T-cell (primary cell): ENCODE data around the gene MOGAT1. TPM values are rescaled to one million over a fixed set of nuclear protein-coding genes. Genes with fewer than 3 reads are reported as not detected.
"Not testable (repeated sequence)": the region's sequence is repeated elsewhere in the genome, so short reads cannot be mapped to it uniquely, and the experiment has no call there.

Source experiments
- ATAC-seq, 4 experiments: fragments of 200-7000 bp in 3 of 4; fragments of 150-1000 bp in 1 of 4; cut with Tn5 transposase; replicated peaks in 1 of 4; 1 replicate in 3 of 4; 2 replicates in 1 of 4; pipeline ENCODE4 v1.10.0; 2021; ENCODE audit warnings: moderate library complexity in 3 of 4, mild to moderate bottlenecking in 2 of 4, moderate number of reproducible peaks in 1 of 4
- CTCF ChIA-PET, 2 donors: fragments of 300-600 bp; sonication (Branson Sonifier 250); formaldehyde crosslinking; loops; one replicate each; lab custom pipeline; 2022; ENCODE audit warnings: antibody characterized with exemption in 2 of 2; lab: Charles Lee
- POLR2A ChIA-PET, 2 donors: fragments of 300-600 bp; sonication (Branson Sonifier 250); formaldehyde crosslinking; loops; one replicate each; lab custom pipeline; 2022; ENCODE audit warnings: antibody characterized with exemption in 2 of 2; lab: Charles Lee
- DNase-seq, 35 experiments: peaks; one replicate each; pipeline versions ENCODE4 v3.0.0 to v3.0.0-alpha.2; 2013 to 2023
- H3K27ac ChIP-seq: one replicate; pipeline ENCODE4 v1.5.1; 2013; ENCODE audit warnings: low read length
- H3K27me3 ChIP-seq, 2 experiments: replicated peaks in 1 of 2; 1 replicate in 1 of 2; 2 replicates in 1 of 2; pipeline versions ENCODE4 v1.6.1 to v1.7.0; 2013; ENCODE audit warnings: low read length in 1 of 2, mixed read lengths in 1 of 2; ENCODE audit not compliant: control insufficient read depth in 2 of 2, insufficient read depth in 2 of 2; ENCODE audit errors: extremely low read depth in 1 of 2
- H3K36me3 ChIP-seq, 2 donors: 1 replicate in 1 of 2; 2 replicates in 1 of 2; pipeline versions ENCODE4 v1.6.1 to v1.7.0; 2013; ENCODE audit warnings: low read length in 1 of 2; ENCODE audit not compliant: control insufficient read depth in 2 of 2, insufficient read depth in 1 of 2; ENCODE audit errors: extremely low read depth in 1 of 2
- H3K4me1 ChIP-seq, 2 experiments: 1 replicate in 1 of 2; 2 replicates in 1 of 2; pipeline versions ENCODE4 v1.6.1 to v1.7.0; 2013; ENCODE audit warnings: low read length in 2 of 2, mixed read lengths in 1 of 2; ENCODE audit not compliant: insufficient read depth in 2 of 2, control insufficient read depth in 1 of 2; ENCODE audit errors: extremely low read depth in 1 of 2
- H3K4me3 ChIP-seq, 2 donors: 1 replicate in 1 of 2; 2 replicates in 1 of 2; pipeline versions ENCODE4 v1.5.1 to v1.7.0; 2013; ENCODE audit warnings: mild to moderate bottlenecking in 2 of 2, low read length in 1 of 2, moderate library complexity in 1 of 2; ENCODE audit not compliant: control insufficient read depth in 1 of 2; ENCODE audit errors: extremely low read depth in 1 of 2
- H3K9me3 ChIP-seq: 2 replicates; pipeline ENCODE4 v1.7.0; 2013
- H3K27ac Mint-ChIP-seq, 2 donors: one replicate each; pipeline ENCODE4 v1.8.0; 2020 to 2021; ENCODE audit warnings: mild to moderate bottlenecking in 2 of 2, mixed read lengths in 2 of 2
- H3K27me3 Mint-ChIP-seq, 2 donors: one replicate each; pipeline ENCODE4 v1.8.0; 2021 to 2022; ENCODE audit warnings: mixed read lengths in 2 of 2
- H3K36me3 Mint-ChIP-seq: one replicate; pipeline ENCODE4 v1.8.0; 2021; ENCODE audit warnings: mixed read lengths
- H3K4me1 Mint-ChIP-seq, 3 donors: one replicate each; pipeline ENCODE4 v1.8.0; 2020 to 2022; ENCODE audit warnings: mixed read lengths in 3 of 3, mild to moderate bottlenecking in 1 of 3
- H3K4me3 Mint-ChIP-seq, 3 donors: one replicate each; pipeline ENCODE4 v1.8.0; 2020 to 2022; ENCODE audit warnings: mild to moderate bottlenecking in 3 of 3, mixed read lengths in 3 of 3, moderate library complexity in 3 of 3
- H3K9me3 Mint-ChIP-seq, 3 donors: one replicate each; pipeline ENCODE4 v1.8.0; 2020 to 2022; ENCODE audit warnings: mixed read lengths in 3 of 3
- WGBS: methylation state at CpG from one replicate; pipeline ENCODE4 v1.1.5; 2013; ENCODE audit warnings: missing lambda C conversion rate; ENCODE audit not compliant: insufficient coverage; 5-methylcytosine and 5-hydroxymethylcytosine counted together
- total RNA-seq, 35 experiments: library from RNA in 6 of 35; stranded (reverse) in 6 of 35; fragments of 120-200 nt in 1 of 35; gene quantifications; one replicate each; pipeline versions ENCODE4 v1.2.1 to v1.2.4 and lab custom pipeline; 2013 to 2026

The MOGAT1 gene
- total RNA-seq, 5 donors from 2014 or later (not counting 1 experiment from before 2014, with no cell fraction given), result not detected

DNA sequence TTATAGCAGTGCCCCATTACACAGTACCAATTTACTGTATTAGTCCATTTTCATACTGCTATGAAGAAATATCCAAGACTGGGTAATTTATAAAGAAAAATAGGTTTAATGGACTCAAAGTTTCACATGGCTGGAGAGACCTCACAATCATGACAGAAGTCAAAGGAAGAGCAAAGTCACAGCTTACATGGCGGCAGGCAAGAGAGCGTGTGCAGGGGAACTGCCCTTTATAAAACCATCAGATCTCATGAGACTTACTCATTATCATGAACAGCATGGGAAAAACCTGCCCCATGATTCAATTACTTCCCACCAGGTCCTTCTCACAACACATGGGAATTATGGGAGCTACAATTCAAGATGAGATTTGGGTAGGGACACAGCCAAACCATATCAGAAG is 50.1 kb downstream of the MOGAT1 start:
- H3K36me3 ChIP-seq, H3K27me3 Mint-ChIP-seq, H3K4me1 ChIP-seq, H3K36me3 Mint-ChIP-seq, H3K4me3 ChIP-seq, POLR2A ChIA-PET, H3K27ac ChIP-seq, ATAC-seq, H3K4me1 Mint-ChIP-seq, H3K4me3 Mint-ChIP-seq, DNase-seq, H3K9me3 ChIP-seq, H3K27ac Mint-ChIP-seq, H3K27me3 ChIP-seq, H3K9me3 Mint-ChIP-seq: not testable (repeated sequence)
- CTCF ChIA-PET, result interaction anchor here in 1 of 2 donors (1.0 kb wide), 1 partner anchor 15 kb away, joined by 3 read pairs; no protein-coding TSS in a partner anchor
- WGBS, result 100% methylated on average over 1 of the region's 2 CpGs

DNA sequence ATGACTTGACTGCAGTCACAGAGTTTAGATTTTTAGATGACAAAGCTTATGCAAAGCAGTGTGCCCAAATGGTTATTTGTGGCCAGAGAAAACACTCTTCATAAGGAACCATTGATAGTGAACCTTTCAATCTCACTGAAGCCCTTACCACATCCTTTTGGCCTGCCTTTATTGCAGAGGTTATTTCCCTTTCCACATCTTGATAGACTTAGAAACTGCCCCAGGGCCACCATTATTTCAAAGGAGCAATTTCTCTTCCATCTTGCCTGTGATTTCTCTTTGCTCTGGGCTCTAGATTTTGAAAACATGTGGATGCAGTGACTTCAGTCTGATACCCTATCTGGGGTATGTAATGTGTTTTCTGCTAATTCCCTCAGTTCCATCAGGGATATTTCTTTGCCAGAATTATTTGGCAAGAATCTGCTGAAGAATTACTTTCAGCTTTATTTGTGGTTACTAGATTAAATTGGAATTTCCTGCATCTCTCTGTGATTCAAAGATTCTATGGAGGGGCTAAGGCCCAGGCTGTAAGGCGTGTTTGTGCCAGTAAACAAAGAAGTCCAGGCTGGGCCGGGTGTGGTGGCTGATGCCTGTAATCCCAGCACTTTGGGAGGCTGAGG is 51.0 kb downstream of the MOGAT1 start:
- ChIA-PET CTCF (interaction anchor here in 1 of 2 donors (1.0 kb wide), 1 partner anchor 16 kb away, joined by 3 read pairs; no protein-coding TSS in a partner anchor), POLR2A (no interaction called here)
- Mint-ChIP-seq H3K4me3 (no peak overlapping the region), H3K4me1 (no peaks in the 10 kb centered on the region), H3K9me3 (no peaks in the 10 kb centered on the region), H3K27ac (no peak overlapping the region), H3K36me3 (no peaks in the 10 kb centered on the region), H3K27me3 (peaks cover 0 to 5% of the 10 kb centered on the region in 2 donors)
- no peaks in the 10 kb centered on the region for H3K36me3 ChIP-seq
- H3K4me3 ChIP-seq, result no peak overlapping the region
- DNase-seq, result no peak
- no peak overlapping the region for H3K27ac ChIP-seq
- WGBS, result no CpG with 5 or more reads among the region's 2 CpGs
- H3K27me3 ChIP-seq, result peaks cover 0 to 4% of the 10 kb centered on the region in 2 experiments
- H3K4me1 ChIP-seq, result no peaks in the 10 kb centered on the region
- ATAC-seq, result no peak
- no peaks in the 10 kb centered on the region for H3K9me3 ChIP-seq

DNA sequence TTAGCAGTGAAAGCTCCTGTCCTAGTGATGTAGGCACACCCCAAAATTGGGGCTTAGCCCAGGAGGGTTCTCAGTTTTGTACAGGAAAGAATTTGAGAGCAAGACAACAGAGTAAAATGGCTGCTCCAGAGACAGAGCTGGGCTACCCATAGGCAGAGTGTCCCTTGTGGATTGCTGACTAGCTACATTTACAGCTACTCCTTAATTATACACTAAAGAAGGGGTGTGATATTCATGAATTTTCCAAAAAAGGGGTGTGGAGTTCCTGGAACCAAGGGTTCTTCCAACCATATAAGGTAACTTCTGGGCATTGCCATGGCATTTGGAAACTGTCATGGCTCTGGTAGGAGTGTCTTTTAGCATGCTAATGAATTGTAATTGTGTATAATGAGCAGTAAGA is 52.8 kb downstream of the MOGAT1 start:
- Mint-ChIP-seq H3K4me1 (no peaks in the 10 kb centered on the region), H3K9me3 (no peaks in the 10 kb centered on the region), H3K27me3 (peaks cover 0 to 6% of the 10 kb centered on the region in 2 donors), H3K4me3 (no peak overlapping the region), H3K27ac (no peak overlapping the region), H3K36me3 (no peaks in the 10 kb centered on the region)
- H3K4me1 ChIP-seq, result no peaks in the 10 kb centered on the region
- CTCF ChIA-PET, result no interaction called here
- no peak for ATAC-seq
- DNase-seq, result no peak
- H3K36me3 ChIP-seq, result no peaks in the 10 kb centered on the region
- POLR2A ChIA-PET, result no interaction called here
- peaks cover 0 to 4% of the 10 kb centered on the region in 2 experiments for H3K27me3 ChIP-seq
- no peak overlapping the region for H3K27ac ChIP-seq
- H3K4me3 ChIP-seq, result no peak overlapping the region
- H3K9me3 ChIP-seq, result no peaks in the 10 kb centered on the region

DNA sequence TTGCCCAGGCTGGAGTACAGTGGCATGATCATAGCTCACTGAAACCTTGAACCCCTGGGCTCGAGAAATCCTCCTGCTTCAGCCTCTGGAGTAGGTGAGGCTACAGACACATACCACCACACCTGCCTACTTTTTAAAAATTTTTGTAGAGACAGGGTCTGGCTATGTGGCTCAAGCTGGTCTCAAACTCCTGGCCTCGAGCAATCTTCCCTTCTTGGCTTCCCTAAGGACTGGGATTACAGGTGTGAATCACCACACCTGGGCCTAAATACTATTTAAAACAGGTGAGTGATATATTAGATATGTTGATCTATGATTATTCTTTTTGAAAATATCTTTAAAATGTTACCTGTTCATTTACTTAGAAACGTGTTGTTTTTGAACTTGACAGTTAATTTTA is 57.2 kb downstream of the MOGAT1 start:
- H3K27ac ChIP-seq, result no peak overlapping the region
- no peak for ATAC-seq
- no peak overlapping the region for H3K4me3 ChIP-seq
- no peak for DNase-seq
- H3K36me3 Mint-ChIP-seq, result no peaks in the 10 kb centered on the region
- H3K4me1 ChIP-seq, result no peaks in the 10 kb centered on the region
- H3K4me3 Mint-ChIP-seq, result no peak overlapping the region
- ChIA-PET POLR2A (no interaction called here), CTCF (no interaction called here)
- WGBS, result no CpG with 5 or more reads among the region's 3 CpGs
- no peak overlapping the region for H3K27ac Mint-ChIP-seq
- H3K9me3 ChIP-seq, result no peaks in the 10 kb centered on the region
- no peaks in the 10 kb centered on the region for H3K9me3 Mint-ChIP-seq
- peaks cover 3 to 14% of the 10 kb centered on the region in 2 donors for H3K27me3 Mint-ChIP-seq
- H3K4me1 Mint-ChIP-seq, result no peaks in the 10 kb centered on the region
- H3K36me3 ChIP-seq, result no peaks in the 10 kb centered on the region
- H3K27me3 ChIP-seq, result peaks cover 0 to 2% of the 10 kb centered on the region in 2 experiments

DNA sequence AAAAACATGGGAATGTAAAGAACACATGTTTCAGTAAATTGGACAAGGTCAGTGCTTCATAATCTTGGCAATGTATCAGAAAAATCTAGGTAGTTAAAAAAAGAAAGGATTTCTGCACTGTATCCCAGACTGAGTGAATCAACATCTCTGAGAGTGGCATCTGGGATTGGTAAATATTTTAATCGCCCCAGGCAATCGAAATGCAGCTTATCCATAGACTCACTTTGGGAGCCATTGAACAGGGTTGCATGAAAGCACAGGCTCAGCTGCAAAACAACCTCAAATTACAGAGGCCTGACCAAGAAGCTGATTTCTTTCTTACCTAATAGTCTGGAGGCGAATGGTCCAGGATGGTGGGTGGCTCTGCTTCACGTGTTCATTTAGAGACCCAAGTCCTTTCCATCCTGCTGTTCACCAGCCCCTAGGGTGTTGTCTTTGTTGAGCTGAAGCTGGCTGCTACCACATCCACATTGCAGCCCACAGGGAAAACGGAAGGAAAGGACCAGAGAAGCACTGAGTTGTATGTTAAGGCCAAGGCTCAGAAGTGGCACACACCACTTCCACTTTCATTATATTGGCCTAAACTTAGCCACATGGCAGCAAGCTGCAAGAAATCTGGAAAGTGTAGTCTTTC is 59.0 kb downstream of the MOGAT1 start:
- Histone ChIP-seq H3K27ac (no peak overlapping the region), H3K4me3 (no peak overlapping the region), H3K27me3 (peaks cover 0 to 3% of the 10 kb centered on the region in 2 experiments), H3K9me3 (no peaks in the 10 kb centered on the region), H3K4me1 (no peaks in the 10 kb centered on the region), H3K36me3 (no peaks in the 10 kb centered on the region)
- no peak for ATAC-seq
- peaks cover 7 to 14% of the 10 kb centered on the region in 2 donors for H3K27me3 Mint-ChIP-seq
- no peaks in the 10 kb centered on the region for H3K4me1 Mint-ChIP-seq
- H3K36me3 Mint-ChIP-seq, result no peaks in the 10 kb centered on the region
- no peak for DNase-seq
- H3K27ac Mint-ChIP-seq, result no peak overlapping the region
- POLR2A ChIA-PET, result interaction anchor here in 1 of 2 donors (0.6 kb wide), 1 partner anchor 16 kb away, joined by 3 read pairs; no protein-coding TSS in a partner anchor
- WGBS, result 100% methylated on average over 1 of the region's 5 CpGs
- CTCF ChIA-PET, result no interaction called here
- H3K4me3 Mint-ChIP-seq, result no peak overlapping the region
- H3K9me3 Mint-ChIP-seq, result no peaks in the 10 kb centered on the region

DNA sequence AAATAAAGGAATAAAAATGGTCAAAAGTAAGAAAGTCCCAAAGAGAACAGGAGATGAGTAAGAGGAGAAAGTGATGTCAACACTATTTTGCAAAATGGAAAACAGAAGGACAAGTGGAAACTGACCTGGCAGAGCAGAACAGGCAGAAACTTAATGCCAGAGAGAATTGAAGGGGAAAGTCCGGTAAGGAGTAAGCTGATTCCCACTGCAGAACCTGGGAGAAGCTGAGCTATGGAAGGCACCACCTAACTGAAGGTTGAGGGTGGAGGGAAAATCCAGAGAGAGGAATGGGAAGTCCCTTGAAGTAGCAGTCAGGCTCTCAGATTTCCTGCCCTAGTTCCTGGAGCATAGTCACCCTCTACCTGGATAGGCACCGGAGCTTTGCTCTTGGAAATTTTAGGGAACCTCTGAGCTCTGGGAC is 59.8 kb downstream of the MOGAT1 start:
- Mint-ChIP-seq H3K4me3 (no peak overlapping the region), H3K27ac (no peak overlapping the region)
- no peak for DNase-seq

More for the DNA sequence above, 59.8 kb downstream of the MOGAT1 start:
- H3K36me3 ChIP-seq, result no peaks in the 10 kb centered on the region
- no peak overlapping the region for H3K27ac ChIP-seq
- H3K4me3 ChIP-seq, result no peak overlapping the region
- H3K4me1 ChIP-seq, result no peaks in the 10 kb centered on the region
- H3K27me3 ChIP-seq, result peaks cover 0 to 3% of the 10 kb centered on the region in 2 experiments
- no peaks in the 10 kb centered on the region for H3K9me3 Mint-ChIP-seq
- H3K4me1 Mint-ChIP-seq, result no peaks in the 10 kb centered on the region
- POLR2A ChIA-PET, result no interaction called here
- H3K27me3 Mint-ChIP-seq, result peaks cover 7 to 14% of the 10 kb centered on the region in 2 donors
- H3K36me3 Mint-ChIP-seq, result no peaks in the 10 kb centered on the region
- CTCF ChIA-PET, result no interaction called here
- no peak for ATAC-seq
- 100% methylated on average over 1 of the region's 2 CpGs for WGBS
- H3K9me3 ChIP-seq, result no peaks in the 10 kb centered on the region
